Lung (tissue), 12 donors: ENCODE measurements around the gene ADM5. TPM values are rescaled to one million over a fixed set of nuclear protein-coding genes. Genes with fewer than 3 reads are reported as not detected.

Experiments
- ATAC-seq: fragments of 200-7000 bp; cut with Tn5 transposase; one replicate; pipeline ENCODE4 v1.9.1; 2020; ENCODE audit warnings: moderate number of reproducible peaks; ENCODE audit not compliant: insufficient read depth, low FRiP score
- DNase-seq, 3 donors: peaks; one replicate each; pipeline ENCODE4 v3.0.0-alpha.2; 2013 to 2017
- H3K27ac ChIP-seq, 2 donors: one replicate each; pipeline ENCODE4 v1.5.1; 2013; ENCODE audit warnings: mild to moderate bottlenecking in 2 of 2, moderate library complexity in 2 of 2, control low read depth in 1 of 2, inconsistent platforms in 1 of 2, low read depth in 1 of 2, low read length in 1 of 2
- H3K27me3 ChIP-seq, 3 donors: one replicate each; pipeline ENCODE4 v1.5.1; 2013; ENCODE audit warnings: low read length in 2 of 3; ENCODE audit not compliant: control insufficient read depth in 3 of 3, insufficient read depth in 3 of 3
- H3K36me3 ChIP-seq, 4 donors: one replicate each; pipeline ENCODE4 v1.5.1; 2013; ENCODE audit warnings: low read length in 4 of 4, mild to moderate bottlenecking in 1 of 4, moderate library complexity in 1 of 4; ENCODE audit not compliant: control insufficient read depth in 4 of 4, insufficient read depth in 4 of 4
- H3K4me1 ChIP-seq, 5 donors: one replicate each; pipeline ENCODE4 v1.5.1; 2013; ENCODE audit warnings: low read length in 5 of 5, mild to moderate bottlenecking in 2 of 5, moderate library complexity in 1 of 5; ENCODE audit not compliant: control insufficient read depth in 5 of 5, insufficient read depth in 5 of 5
- H3K4me3 ChIP-seq: one replicate; pipeline ENCODE4 v1.5.1; 2013; ENCODE audit warnings: mild to moderate bottlenecking, control low read depth, moderate library complexity
- H3K9ac ChIP-seq, 2 donors: one replicate each; pipeline ENCODE4 v1.5.1; 2013; ENCODE audit warnings: low read length in 2 of 2, control low read depth in 1 of 2; ENCODE audit not compliant: insufficient read depth in 1 of 2
- H3K9me3 ChIP-seq, 4 donors: one replicate each; pipeline ENCODE4 v1.5.1; 2013; ENCODE audit warnings: low read length in 3 of 4, mild to moderate bottlenecking in 1 of 4, moderate library complexity in 1 of 4; ENCODE audit not compliant: control insufficient read depth in 4 of 4, insufficient read depth in 3 of 4
- CTCF ChIP-seq: IDR thresholded peaks from 2 replicates; pipeline ENCODE4 v1.5.1; 2012; ENCODE audit warnings: mild to moderate bottlenecking; ENCODE audit errors: control extremely low read depth, extremely low read depth
- WGBS, 2 donors: extraction: QIAGEN DNeasy Blood & Tissue Kit; methylation state at CpG; one replicate each; pipeline ENCODE4 v1.1.7; 2013; 5-methylcytosine and 5-hydroxymethylcytosine counted together
- polyA plus RNA-seq, 2 donors: library from polyadenylated mRNA; stranded (reverse); fragments of 200-250 nt; gene quantifications; one replicate each; pipeline ENCODE4 v1.2.1, GENCODE V29; 2013
- total RNA-seq, 2 donors: library from RNA; depleted of rRNA in 1 of 2; stranded (reverse); fragments of >200 nt in 1 of 2; gene quantifications; one replicate each; pipeline ENCODE4 v1.2.1, GENCODE V29; 2014 to 2021
- donor health status: control.
- donor health status: control.
- donor health status: Bipolar disorder and iron deficiency.
- donor health status: healthy.
- donor health status: DM: yes; HTN: yes; CAD: no.

The ADM5 gene
- total and polyA plus RNA-seq, 4 donors: 0.60 to 4.2 (median 3.0) TPM

DNA sequence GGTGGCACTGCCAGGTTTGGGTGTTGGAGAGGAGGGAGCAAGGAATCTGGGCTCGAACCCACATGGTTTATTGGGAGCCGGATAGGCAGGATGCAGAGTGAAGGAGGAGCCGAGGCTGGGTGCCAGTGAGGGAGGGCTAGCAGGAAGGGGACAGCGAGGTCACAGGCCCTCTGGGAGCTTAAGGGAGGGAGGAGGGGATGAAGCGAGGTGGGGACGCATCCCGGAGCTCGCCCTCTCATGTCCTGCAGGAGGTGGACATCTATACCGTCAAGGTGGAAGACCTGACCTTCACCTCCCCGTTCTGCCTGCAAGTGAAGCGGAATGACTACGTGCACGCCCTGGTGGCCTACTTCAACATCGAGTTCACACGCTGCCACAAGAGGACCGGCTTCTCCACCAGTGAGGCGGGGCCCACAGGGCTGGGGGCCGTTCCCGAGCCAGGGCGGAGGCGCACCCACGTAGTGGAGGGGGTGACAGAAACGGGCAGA lies 3.5 kb upstream of the ADM5 start:
- DNase-seq (peak in 1 of 3 donors; percentile 14), ATAC-seq (no peak)
- Histone ChIP-seq H3K27ac (peak overlapping the region in 1 of 2 donors; percentile 65), H3K4me1 (peaks cover 0 to 27% (median 8%) of the 10 kb centered on the region in 5 donors), H3K27me3 (no peaks in the 10 kb centered on the region), H3K9ac (no peak overlapping the region), H3K4me3 (no peak overlapping the region), H3K9me3 (no peaks in the 10 kb centered on the region), H3K36me3 (peaks cover 0 to 46% (median 35%) of the 10 kb centered on the region in 4 donors)
- no peak for TF ChIP-seq CTCF
- 63 to 75% methylated on average over 23 of the region's 23 CpGs for WGBS, 2 donors

DNA sequence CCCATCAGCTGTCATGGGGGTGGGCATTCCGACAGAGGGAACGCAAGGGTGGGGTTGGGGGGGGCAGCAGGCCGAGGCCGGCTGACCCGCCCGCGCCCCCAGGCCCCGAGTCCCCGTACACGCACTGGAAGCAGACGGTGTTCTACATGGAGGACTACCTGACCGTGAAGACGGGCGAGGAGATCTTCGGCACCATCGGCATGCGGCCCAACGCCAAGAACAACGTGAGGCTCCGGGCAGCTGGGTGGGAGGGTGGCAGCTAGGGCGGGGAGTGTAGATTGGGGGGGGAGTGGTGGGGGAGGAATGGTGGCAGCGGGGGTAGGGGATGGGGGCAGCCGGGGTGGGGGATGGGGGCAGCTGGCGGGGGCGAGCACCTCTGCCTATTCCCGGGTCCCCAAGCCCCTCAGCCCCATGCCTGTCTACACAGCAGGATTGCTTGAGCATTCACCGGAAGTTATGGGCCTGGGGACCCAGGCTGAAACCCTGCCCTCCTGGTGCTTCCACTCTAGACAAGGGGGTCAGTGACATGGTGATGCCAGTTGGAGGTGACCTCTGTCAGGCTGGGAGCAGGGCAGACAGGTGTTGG lies 2.8 kb upstream of the ADM5 start:
- peaks cover 0 to 43% (median 33%) of the 10 kb centered on the region in 4 donors for H3K36me3 ChIP-seq
- 78 to 90% methylated on average over 27 of the region's 27 CpGs for WGBS, 2 donors
- TF ChIP-seq CTCF: no peak
- H3K9me3 ChIP-seq: no peaks in the 10 kb centered on the region
- H3K27ac ChIP-seq: peak overlapping the region in 1 of 2 donors; percentile 75
- DNase-seq (peak in 1 of 3 donors; percentile 10), ATAC-seq (no peak)
- no peak overlapping the region for H3K9ac ChIP-seq
- H3K4me1 ChIP-seq: peaks cover 0 to 31% (median 9%) of the 10 kb centered on the region in 5 donors
- H3K4me3 ChIP-seq: no peak overlapping the region
- peaks cover 0 to 4% (median 0%) of the 10 kb centered on the region in 3 donors for H3K27me3 ChIP-seq

- 49 to 58% methylated on average over 12 of the region's 12 CpGs for WGBS, 2 donors
- Histone ChIP-seq H3K9ac (no peak overlapping the region), H3K36me3 (peaks cover 0 to 38% (median 29%) of the 10 kb centered on the region in 4 donors), H3K4me1 (peaks cover 0 to 32% (median 10%) of the 10 kb centered on the region in 5 donors), H3K27me3 (peaks cover 0 to 5% (median 0%) of the 10 kb centered on the region in 3 donors), H3K27ac (peak overlapping the region in 1 of 2 donors; percentile 75), H3K9me3 (no peaks in the 10 kb centered on the region), H3K4me3 (no peak overlapping the region)
- TF ChIP-seq CTCF: no peak
- no peak for DNase-seq
- ATAC-seq: no peak
Observed at GRCh38 chr19:49687150-49687549, 2.2 kb upstream of the ADM5 start.
